PC-3 (cell line): ENCODE results near the gene CRELD2. TPM values are rescaled to one million over a fixed set of nuclear protein-coding genes. Genes with fewer than 3 reads are reported as not detected.

Source experiments
- ATAC-seq: fragments of 200-7000 bp; cut with Tn5 transposase; 2 replicates; pipeline ENCODE4 v1.9.1; 2020; ENCODE audit warnings: mild to moderate bottlenecking, moderate library complexity
- BruUV-seq: library from RNA; stranded (reverse); fragments of 400-500 nt; replicated peaks from 2 replicates; lab custom pipeline; 2021; lab: Mats Ljungman, UMichigan
- CTCF ChIA-PET: fragments of 300-600 bp; sonication (Branson Sonifier 250); formaldehyde crosslinking; loops from one replicate; lab custom pipeline; 2022; ENCODE audit warnings: antibody characterized with exemption; lab: Charles Lee
- POLR2A ChIA-PET: fragments of 300-600 bp; sonication (Branson Sonifier 250); formaldehyde crosslinking; loops from one replicate; lab custom pipeline; 2022; ENCODE audit warnings: antibody characterized with exemption; ENCODE audit not compliant: unreplicated experiment; lab: Charles Lee
- DNase-seq: peaks from one replicate; pipeline ENCODE4 v3.0.0-alpha.2; 2015
- H2AFZ ChIP-seq: fragments of 300-600 bp; sonication (generic); 2 replicates; pipeline ENCODE4 v1.6.0; 2016; ENCODE audit warnings: antibody characterized with exemption, low read length
- H3F3A ChIP-seq: fragments of 300-600 bp; sonication (generic); one replicate; pipeline ENCODE4 v1.6.0; 2017; ENCODE audit warnings: antibody characterized with exemption, low read length, control low read depth, mild to moderate bottlenecking; ENCODE audit not compliant: unreplicated experiment
- H3K27ac ChIP-seq: fragments of 300-600 bp; sonication (generic); 2 replicates; pipeline ENCODE4 v1.5.1; 2016; ENCODE audit warnings: mild to moderate bottlenecking, low read length
- H3K27me3 ChIP-seq: fragments of 300-600 bp; sonication (generic); 2 replicates; pipeline ENCODE4 v1.6.1; 2016; ENCODE audit warnings: low read length, mixed read lengths
- H3K36me3 ChIP-seq: fragments of 300-600 bp; sonication (generic); 2 replicates; pipeline ENCODE4 v1.6.1; 2016; ENCODE audit warnings: low read depth, mixed run types, low read length, mixed read lengths
- H3K4me1 ChIP-seq: fragments of 300-600 bp; sonication (generic); 2 replicates; pipeline ENCODE4 v1.5.1; 2016; ENCODE audit warnings: low read length; ENCODE audit not compliant: insufficient read depth
- H3K4me2 ChIP-seq: fragments of 300-600 bp; sonication (generic); 2 replicates; pipeline ENCODE4 v1.6.0; 2016; ENCODE audit warnings: low read length
- H3K4me3 ChIP-seq: fragments of 300-600 bp; sonication (generic); 2 replicates; pipeline ENCODE4 v1.5.1; 2016; ENCODE audit warnings: mild to moderate bottlenecking, low read length, mixed read lengths
- H3K79me2 ChIP-seq: fragments of 300-600 bp; sonication (generic); 2 replicates; pipeline ENCODE4 v1.6.1; 2017; ENCODE audit warnings: low read length, mixed read lengths
- H3K9ac ChIP-seq: fragments of 300-600 bp; sonication (generic); 2 replicates; pipeline ENCODE4 v1.6.0; 2016; ENCODE audit warnings: mild to moderate bottlenecking, low read length
- H3K9me2 ChIP-seq: fragments of 300-600 bp; sonication (generic); replicated peaks from 2 replicates; pipeline ENCODE4 v1.6.1; 2016; ENCODE audit warnings: mixed run types, low read length, mixed read lengths
- H3K9me3 ChIP-seq: fragments of 300-600 bp; sonication (generic); 2 replicates; pipeline ENCODE4 v1.6.1; 2016; ENCODE audit warnings: low read length, mixed read lengths
- H4K20me1 ChIP-seq: fragments of 300-600 bp; sonication (generic); 2 replicates; pipeline ENCODE4 v1.6.1; 2016; ENCODE audit warnings: low read length, mixed read lengths
- EZH2 ChIP-seq: fragments of 300-600 bp; sonication (generic); IDR thresholded peaks from one replicate; pipeline ENCODE4 v1.6.1; 2017; ENCODE audit warnings: antibody characterized with exemption, mild to moderate bottlenecking, low read length; ENCODE audit not compliant: unreplicated experiment
- EZH2phosphoT487 ChIP-seq: fragments of 300-600 bp; sonication (generic); IDR thresholded peaks from 2 replicates; pipeline ENCODE4 v1.6.1; 2018; ENCODE audit warnings: mild to moderate bottlenecking, antibody characterized with exemption, low read length, borderline replicate concordance
- intact Hi-C: fragments of 100-400 bp; cut with micrococcal nuclease; formaldehyde crosslinking; loops from 2 replicates; pipeline ENCODE4 v1.9.0; 2023
- total RNA-seq: library from RNA; depleted of rRNA; stranded (reverse); fragments of >200 nt; gene quantifications from 2 replicates; pipeline ENCODE4 v1.2.3, GENCODE V29; 2014
- TF ChIP-seq, protein P1 (sequence below): fragments of 300-600 bp; sonication (generic); conservative IDR thresholded peaks from 2 replicates; pipeline ENCODE4 v1.5.1; 2017; ENCODE audit warnings: antibody characterized with exemption, low read depth, mild to moderate bottlenecking, low read length

CRELD2 gene
- total RNA-seq, 1 experiment from 2014 or later, result 71.3 TPM

DNA sequence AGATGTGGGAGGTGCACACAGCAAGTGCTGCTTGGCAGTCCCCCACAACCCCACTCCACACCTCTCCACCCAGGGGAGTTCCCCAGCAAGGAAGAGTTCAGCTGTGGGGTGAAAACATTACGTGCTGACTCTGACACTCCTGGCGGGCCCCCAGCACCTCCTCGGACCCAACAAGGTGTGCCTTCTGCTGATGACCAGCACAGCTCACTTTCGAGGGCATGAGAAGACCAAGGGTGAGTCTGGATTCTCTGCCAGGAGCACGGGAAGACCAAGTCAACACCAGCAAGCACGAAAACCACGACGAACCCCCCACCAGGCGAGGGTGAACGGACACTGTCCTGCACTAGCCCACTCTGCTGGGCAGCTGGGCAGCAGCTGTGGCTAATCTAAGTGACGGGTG is 1.6 kb upstream of the CRELD2 start:
- peaks cover 26% of the 10 kb centered on the region for H3K79me2 ChIP-seq
- H3K9me3 ChIP-seq, result no peaks in the 10 kb centered on the region
- ChIA-PET POLR2A (no interaction called here), CTCF (interaction anchor here (1.7 kb wide), 1 partner anchor 149 kb away, joined by 5 read pairs; no protein-coding TSS in a partner anchor)
- BruUV-seq, result no TSS peak
- H3K4me2 ChIP-seq, result peak overlapping the region; percentile 97
- no peak overlapping the region for H2AFZ ChIP-seq
- TF ChIP-seq EZH2phosphoT487, result no peak
- TF ChIP-seq EZH2, result no peak
- TF ChIP-seq, protein P1, sequence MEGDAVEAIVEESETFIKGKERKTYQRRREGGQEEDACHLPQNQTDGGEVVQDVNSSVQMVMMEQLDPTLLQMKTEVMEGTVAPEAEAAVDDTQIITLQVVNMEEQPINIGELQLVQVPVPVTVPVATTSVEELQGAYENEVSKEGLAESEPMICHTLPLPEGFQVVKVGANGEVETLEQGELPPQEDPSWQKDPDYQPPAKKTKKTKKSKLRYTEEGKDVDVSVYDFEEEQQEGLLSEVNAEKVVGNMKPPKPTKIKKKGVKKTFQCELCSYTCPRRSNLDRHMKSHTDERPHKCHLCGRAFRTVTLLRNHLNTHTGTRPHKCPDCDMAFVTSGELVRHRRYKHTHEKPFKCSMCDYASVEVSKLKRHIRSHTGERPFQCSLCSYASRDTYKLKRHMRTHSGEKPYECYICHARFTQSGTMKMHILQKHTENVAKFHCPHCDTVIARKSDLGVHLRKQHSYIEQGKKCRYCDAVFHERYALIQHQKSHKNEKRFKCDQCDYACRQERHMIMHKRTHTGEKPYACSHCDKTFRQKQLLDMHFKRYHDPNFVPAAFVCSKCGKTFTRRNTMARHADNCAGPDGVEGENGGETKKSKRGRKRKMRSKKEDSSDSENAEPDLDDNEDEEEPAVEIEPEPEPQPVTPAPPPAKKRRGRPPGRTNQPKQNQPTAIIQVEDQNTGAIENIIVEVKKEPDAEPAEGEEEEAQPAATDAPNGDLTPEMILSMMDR, result no peak
- H4K20me1 ChIP-seq, result no peaks in the 10 kb centered on the region
- H3K9ac ChIP-seq, result no peak overlapping the region
- H3K4me3 ChIP-seq, result peak overlapping the region; percentile 78; the same call in 1 of the 2 replicates
- H3K27ac ChIP-seq, result no peak overlapping the region
- ATAC-seq (no peak), DNase-seq (no peak)
- H3K36me3 ChIP-seq, result no peaks in the 10 kb centered on the region
- intact Hi-C loops, result loop anchor here (5.0 kb wide), 1 partner anchor 65 kb away; the partner anchor contains the start of gene ZBED4
- H3F3A ChIP-seq, result no peaks in the 10 kb centered on the region
- no peaks in the 10 kb centered on the region for H3K27me3 ChIP-seq
- no peaks in the 10 kb centered on the region for H3K9me2 ChIP-seq
- peaks cover 12% of the 10 kb centered on the region for H3K4me1 ChIP-seq

DNA sequence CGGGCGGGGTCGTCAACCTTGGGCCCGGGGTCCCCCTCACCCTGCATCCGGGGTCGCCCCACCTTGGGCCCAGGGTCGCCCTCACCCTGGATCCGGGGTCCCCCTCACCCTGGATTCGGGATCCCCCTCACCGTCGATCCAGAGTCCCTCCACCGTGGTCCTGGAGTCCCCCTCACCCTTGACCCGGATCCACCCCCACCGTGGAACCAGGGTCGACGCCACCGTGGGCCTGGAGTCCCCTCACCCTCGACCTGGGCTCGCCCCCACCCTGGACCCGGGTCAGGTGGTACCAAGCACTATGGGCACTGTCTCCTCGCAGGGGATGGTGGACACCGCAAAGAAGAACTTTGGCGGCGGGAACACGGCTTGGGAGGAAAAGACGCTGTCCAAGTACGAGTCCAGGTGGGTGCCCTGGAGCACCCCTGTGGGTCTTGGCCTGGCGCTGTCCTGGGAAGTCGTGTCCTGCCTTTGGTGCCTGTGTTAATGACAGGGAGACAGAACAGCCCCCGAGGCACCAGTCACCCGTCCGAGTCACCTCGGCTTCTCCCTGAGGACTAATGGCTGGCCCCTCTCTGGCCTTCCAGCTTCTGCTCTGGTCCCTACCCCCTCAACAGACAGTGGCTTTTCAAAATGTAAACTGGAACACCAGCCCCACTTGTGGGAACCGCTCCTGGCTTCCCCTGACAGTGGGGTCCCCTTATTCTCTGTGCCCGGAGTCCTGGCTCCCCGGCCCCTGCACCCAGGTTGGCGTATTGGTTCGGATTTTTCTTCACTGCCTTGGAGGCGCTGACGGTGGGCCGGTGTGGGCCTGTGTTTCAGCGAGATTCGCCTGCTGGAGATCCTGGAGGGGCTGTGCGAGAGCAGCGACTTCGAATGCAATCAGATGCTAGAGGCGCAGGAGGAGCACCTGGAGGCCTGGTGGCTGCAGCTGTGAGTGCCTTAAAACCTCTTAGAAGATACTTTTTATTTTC is 762 bp downstream of the CRELD2 start:
- peak overlapping the region; percentile 89 for H3K9ac ChIP-seq
- no peaks in the 10 kb centered on the region for H3K36me3 ChIP-seq
- H3K9me3 ChIP-seq, result no peaks in the 10 kb centered on the region
- no peak overlapping the region for H3K27ac ChIP-seq
- no peaks in the 10 kb centered on the region for H4K20me1 ChIP-seq
- H3K27me3 ChIP-seq, result no peaks in the 10 kb centered on the region
- DNase-seq, result no peak
- TSS peak; percentile 44 for BruUV-seq
- peaks cover 26% of the 10 kb centered on the region for H3K79me2 ChIP-seq
- H3K4me3 ChIP-seq, result peak overlapping the region; percentile 78
- peaks cover 12% of the 10 kb centered on the region for H3K4me1 ChIP-seq
- peak overlapping the region; percentile 83 for H3K4me2 ChIP-seq
- CTCF ChIA-PET, result no interaction called here
- TF ChIP-seq EZH2phosphoT487 (no peak), EZH2 (no peak)
- TF ChIP-seq, protein P1, result no peak
- POLR2A ChIA-PET, result no interaction called here
- H2AFZ ChIP-seq, result 0 out of 2 replicates have a peak overlapping the region, but pooled peaks have one; percentile 7
- no peaks in the 10 kb centered on the region for H3F3A ChIP-seq
- H3K9me2 ChIP-seq, result no peaks in the 10 kb centered on the region
- intact Hi-C loops, result loop anchor here (1.0 to 5.0 kb wide), 2 partner anchors 67 to 152 kb away; partner anchors contain the start of gene ZBED4
- no peak for ATAC-seq
